ENCODE measurements around the gene GFOD1. TPM values are rescaled to one million over a fixed set of nuclear protein-coding genes. Genes with fewer than 3 reads are reported as not detected.

Gene GFOD1
- total RNA-seq, 1 donor from 2014 or later: 33.7 TPM

DNA sequence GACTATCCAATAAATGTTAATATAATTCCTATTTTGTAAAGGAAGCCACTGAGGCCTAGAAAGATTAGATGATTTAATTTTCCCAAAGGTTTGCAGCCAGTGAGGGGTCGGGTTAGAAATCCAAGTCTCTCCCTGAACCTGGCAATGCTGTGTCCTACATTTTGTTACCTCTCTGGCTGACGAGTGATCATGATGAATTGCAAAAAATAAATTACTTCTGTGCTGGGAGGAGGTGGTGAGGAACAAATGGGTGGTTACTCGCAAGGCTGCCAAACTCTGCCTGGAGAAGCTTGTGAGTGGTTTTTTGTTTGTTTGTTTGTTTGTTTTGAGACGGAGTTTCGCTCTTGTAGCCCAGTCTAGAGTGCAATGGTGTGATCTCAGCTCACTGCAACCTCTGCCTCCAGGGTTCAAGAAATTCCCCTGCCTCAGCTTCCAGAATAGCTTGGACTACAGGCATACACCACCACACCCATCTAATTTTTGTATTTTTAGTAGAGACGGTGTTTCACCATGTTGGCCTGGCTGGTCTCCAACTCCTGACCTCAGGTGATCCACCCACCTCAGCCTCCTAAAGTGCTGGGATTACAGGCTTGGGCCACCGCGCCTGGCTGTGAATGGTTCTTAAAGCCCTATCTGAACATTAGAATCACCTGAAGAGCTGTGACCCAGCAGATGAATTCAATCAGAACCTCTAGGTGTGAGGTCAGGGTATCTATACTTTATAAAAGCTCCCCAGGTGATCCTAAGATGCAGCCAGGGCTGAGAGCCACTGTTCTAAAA lies 138.9 kb downstream of the GFOD1 start:
- H3K9me3 ChIP-seq: no peaks in the 10 kb centered on the region
- H3K4me1 ChIP-seq: no peaks in the 10 kb centered on the region
- intact Hi-C loops (cut with DNase I): no loop called here
- TF ChIP-seq, protein P1, sequence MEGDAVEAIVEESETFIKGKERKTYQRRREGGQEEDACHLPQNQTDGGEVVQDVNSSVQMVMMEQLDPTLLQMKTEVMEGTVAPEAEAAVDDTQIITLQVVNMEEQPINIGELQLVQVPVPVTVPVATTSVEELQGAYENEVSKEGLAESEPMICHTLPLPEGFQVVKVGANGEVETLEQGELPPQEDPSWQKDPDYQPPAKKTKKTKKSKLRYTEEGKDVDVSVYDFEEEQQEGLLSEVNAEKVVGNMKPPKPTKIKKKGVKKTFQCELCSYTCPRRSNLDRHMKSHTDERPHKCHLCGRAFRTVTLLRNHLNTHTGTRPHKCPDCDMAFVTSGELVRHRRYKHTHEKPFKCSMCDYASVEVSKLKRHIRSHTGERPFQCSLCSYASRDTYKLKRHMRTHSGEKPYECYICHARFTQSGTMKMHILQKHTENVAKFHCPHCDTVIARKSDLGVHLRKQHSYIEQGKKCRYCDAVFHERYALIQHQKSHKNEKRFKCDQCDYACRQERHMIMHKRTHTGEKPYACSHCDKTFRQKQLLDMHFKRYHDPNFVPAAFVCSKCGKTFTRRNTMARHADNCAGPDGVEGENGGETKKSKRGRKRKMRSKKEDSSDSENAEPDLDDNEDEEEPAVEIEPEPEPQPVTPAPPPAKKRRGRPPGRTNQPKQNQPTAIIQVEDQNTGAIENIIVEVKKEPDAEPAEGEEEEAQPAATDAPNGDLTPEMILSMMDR (IDR thresholded peaks at IDR 0.05): no peak
- no peak overlapping the region for H3K27ac ChIP-seq
- H3K36me3 ChIP-seq: no peaks in the 10 kb centered on the region
- ATAC-seq (no peak), DNase-seq (no peak)
- H3K27me3 ChIP-seq: no peaks in the 10 kb centered on the region
- no peak overlapping the region for H3K4me3 ChIP-seq

DNA sequence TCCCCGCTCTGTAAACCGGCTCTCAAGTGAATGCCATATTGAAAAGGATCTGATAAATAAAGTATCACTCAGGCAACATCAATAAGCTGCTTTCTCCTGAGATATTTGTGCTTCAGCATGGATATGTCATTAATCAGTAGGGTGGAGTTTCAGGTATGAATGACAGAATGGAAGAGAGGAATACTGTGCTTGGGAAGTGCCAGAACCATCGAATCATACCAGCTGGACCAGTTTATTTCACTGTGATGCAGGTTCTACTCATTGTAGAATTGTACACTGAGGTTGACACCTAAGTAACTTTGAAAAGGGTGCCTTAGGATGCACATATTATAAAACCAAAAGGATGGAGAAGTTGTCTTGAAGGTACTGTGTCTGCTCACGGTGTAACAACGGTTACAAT lies 141.2 kb downstream of the GFOD1 start:
- no peak overlapping the region for H3K27ac ChIP-seq
- intact Hi-C loops (cut with DNase I): no loop called here
- TF ChIP-seq, protein P1 (IDR thresholded peaks at IDR 0.05): no peak
- DNase-seq: no peak
- no peak for ATAC-seq
- H3K36me3 ChIP-seq: no peaks in the 10 kb centered on the region
- H3K27me3 ChIP-seq: no peaks in the 10 kb centered on the region
- no peaks in the 10 kb centered on the region for H3K9me3 ChIP-seq
- no peaks in the 10 kb centered on the region for H3K4me1 ChIP-seq
- no peak overlapping the region for H3K4me3 ChIP-seq

DNA sequence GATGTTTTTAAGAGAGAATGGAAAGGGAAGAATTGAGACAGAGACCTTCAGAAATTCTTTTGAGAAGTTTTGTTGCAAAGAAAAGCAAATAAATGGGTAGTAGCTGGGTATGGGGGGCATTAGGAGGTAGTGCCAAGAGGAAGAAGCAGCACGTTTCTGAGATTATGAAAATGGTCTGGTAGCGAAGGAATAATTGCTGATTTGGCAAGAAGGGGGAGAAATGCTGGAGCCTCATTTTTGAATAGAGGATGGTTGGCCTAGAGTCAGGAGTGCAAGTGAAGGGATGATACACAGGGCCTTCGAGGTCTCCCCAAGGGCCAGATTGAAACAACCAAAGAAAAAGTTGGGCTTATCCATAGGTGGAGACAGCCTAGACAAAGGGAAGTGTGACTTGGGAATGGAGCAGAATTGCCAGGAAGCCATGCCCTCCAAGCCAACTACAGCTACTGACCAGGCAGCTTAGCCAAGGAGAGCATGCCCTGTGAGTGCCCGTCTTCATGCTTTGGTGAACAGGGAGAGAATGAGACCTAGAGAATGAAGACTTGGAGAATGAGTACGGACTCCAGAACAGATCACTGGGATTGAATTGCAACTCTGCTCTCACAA lies 144.9 kb downstream of the GFOD1 start:
- Histone ChIP-seq H3K27ac (no peak overlapping the region), H3K9me3 (no peaks in the 10 kb centered on the region), H3K27me3 (no peaks in the 10 kb centered on the region), H3K36me3 (no peaks in the 10 kb centered on the region), H3K4me3 (no peak overlapping the region), H3K4me1 (no peaks in the 10 kb centered on the region)
- intact Hi-C loops (cut with DNase I): no loop called here
- ATAC-seq (no peak), DNase-seq (no peak)
- TF ChIP-seq, protein P1 (IDR thresholded peaks at IDR 0.05): no peak

DNA sequence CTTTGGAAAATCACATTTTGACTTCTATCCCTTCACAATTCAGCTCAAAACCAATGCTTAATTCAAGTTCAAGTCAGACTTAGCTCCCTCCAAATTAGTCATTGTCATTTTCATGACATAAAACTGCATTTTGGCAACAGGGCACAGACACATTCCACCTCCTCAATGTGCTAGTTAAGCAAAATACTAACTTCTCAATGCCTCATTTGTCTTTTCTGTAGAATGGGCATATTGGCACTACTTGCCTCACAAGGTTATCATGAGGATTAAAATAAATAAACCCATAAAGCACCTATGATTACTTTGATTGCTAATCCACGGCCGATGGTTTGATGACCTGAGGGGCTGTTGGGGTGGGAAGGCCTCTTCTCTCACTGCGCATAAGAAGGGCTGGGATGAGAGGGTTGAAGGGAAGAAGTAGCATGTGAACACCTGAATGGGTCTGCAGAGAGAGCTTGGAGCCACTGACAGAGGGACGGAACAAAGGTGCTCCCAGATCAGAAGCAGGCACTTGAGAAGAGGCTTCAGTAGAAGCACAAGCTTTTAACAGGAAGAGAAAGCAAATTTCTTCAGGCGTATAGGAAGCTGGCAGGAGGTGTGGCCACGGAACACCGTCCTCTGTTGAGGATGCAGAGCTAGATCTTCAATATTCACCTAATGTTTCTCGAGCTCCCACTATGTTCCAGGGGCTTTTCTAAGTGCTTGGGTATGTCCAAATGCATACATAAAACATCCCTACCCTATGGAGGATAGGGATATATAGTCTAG lies 147.4 kb downstream of the GFOD1 start:
- ATAC-seq (peak; percentile 27), DNase-seq (no peak)
- H3K4me1 ChIP-seq: no peaks in the 10 kb centered on the region
- no peaks in the 10 kb centered on the region for H3K36me3 ChIP-seq
- no peaks in the 10 kb centered on the region for H3K9me3 ChIP-seq
- TF ChIP-seq, protein P1 (IDR thresholded peaks at IDR 0.05): no peak
- H3K27ac ChIP-seq: no peak overlapping the region
- no peaks in the 10 kb centered on the region for H3K27me3 ChIP-seq
- intact Hi-C loops (cut with DNase I): no loop called here
- H3K4me3 ChIP-seq: no peak overlapping the region

DNA sequence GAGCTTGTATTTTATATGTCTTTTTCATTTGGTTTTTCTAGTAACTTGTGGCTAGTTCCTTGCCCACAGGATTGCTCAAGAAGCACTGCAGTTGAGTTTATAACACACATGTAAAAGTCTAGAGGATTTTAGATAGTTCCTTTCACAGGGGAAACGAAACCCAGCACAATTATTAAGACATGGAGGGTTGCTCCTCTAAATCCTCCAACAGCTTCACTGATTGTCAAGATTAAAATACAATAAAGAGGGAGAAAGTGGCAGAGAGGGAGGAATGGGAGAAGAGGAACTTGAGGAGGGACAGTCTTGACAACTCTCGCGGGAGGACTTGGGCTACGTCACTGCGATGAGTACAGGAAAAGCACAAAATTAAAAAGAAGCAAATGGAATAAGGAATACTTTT lies 149.4 kb downstream of the GFOD1 start:
- Histone ChIP-seq H3K4me1 (no peaks in the 10 kb centered on the region), H3K4me3 (no peak overlapping the region), H3K9me3 (no peaks in the 10 kb centered on the region), H3K27me3 (no peaks in the 10 kb centered on the region), H3K27ac (peak overlapping the region; percentile 24), H3K36me3 (no peaks in the 10 kb centered on the region)
- DNase-seq (no peak), ATAC-seq (peak; percentile 29)
- TF ChIP-seq, protein P1 (IDR thresholded peaks at IDR 0.05): no peak
- intact Hi-C loops (cut with DNase I): no loop called here

Measured in upper lobe of right lung (tissue), 1 donor.